ENCODE results near the gene KCNC1.

GRCh38 chr11:17802491-17802890 lies 67.9 kb downstream of the KCNC1 start:
- TF ChIP-seq, protein P1, sequence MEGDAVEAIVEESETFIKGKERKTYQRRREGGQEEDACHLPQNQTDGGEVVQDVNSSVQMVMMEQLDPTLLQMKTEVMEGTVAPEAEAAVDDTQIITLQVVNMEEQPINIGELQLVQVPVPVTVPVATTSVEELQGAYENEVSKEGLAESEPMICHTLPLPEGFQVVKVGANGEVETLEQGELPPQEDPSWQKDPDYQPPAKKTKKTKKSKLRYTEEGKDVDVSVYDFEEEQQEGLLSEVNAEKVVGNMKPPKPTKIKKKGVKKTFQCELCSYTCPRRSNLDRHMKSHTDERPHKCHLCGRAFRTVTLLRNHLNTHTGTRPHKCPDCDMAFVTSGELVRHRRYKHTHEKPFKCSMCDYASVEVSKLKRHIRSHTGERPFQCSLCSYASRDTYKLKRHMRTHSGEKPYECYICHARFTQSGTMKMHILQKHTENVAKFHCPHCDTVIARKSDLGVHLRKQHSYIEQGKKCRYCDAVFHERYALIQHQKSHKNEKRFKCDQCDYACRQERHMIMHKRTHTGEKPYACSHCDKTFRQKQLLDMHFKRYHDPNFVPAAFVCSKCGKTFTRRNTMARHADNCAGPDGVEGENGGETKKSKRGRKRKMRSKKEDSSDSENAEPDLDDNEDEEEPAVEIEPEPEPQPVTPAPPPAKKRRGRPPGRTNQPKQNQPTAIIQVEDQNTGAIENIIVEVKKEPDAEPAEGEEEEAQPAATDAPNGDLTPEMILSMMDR (IDR thresholded peaks at IDR 0.05): no peak
- no peak for TF ChIP-seq EP300 (IDR thresholded peaks at IDR 0.05)
- TF ChIP-seq POLR2A (IDR thresholded peaks at IDR 0.05; ENCODE audit: low read depth): no peak

Measured in esophagus muscularis mucosa (tissue), 4 donors.